Measurements from ENCODE around the gene NLE1. TPM values are rescaled to one million over a fixed set of nuclear protein-coding genes. Genes with fewer than 3 reads are reported as not detected.

The NLE1 gene
- total RNA-seq, 4 donors from 2014 or later = 9.9 to 19.3 (median 11.5) TPM

DNA sequence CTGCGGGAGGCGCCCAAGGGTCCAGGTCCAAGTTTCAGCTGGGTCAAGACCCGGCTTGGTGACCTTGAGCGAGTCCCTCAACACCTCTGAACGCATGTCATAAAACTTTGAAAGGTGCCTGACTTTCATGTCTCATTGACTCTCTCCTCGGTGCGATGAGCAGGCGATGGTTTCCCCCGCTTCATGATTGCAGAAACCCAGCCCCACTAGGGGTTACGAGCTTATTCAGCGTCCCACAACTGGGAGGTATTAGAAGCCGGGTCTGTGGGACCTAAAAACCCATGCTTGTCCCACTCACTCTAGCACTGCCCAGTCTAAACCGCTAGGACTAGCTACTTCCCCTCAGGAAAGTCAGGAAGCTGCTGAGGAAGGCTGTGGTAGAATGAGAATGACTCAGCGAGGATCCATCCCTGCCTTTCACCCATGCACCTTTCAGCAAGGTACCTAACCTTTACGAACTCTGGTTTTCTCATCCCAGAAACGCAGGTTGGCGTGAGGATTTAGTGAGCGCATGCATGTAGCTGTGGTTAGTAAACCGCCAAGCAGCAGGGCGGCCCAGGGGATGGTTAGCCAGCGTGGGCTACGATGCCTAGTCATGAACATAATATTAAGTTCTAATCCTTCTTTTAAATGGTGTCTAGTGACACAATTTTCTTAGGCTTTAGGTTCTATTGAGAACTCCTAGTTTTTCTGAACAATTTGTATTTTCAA is 52.4 kb downstream of the NLE1 start:
- H3K27ac ChIP-seq = peak overlapping the region; percentile 55 to 77 (median 73)
- intact Hi-C loops (cut with DNase I; ENCODE audit: low total_unique reads) = loop anchor here (1.0 to 5.0 kb wide), 6 partner anchors 26 to 128 kb away; partner anchors contain the start of genes CCT6B, LIG3, RAD51D and RFFL

DNA sequence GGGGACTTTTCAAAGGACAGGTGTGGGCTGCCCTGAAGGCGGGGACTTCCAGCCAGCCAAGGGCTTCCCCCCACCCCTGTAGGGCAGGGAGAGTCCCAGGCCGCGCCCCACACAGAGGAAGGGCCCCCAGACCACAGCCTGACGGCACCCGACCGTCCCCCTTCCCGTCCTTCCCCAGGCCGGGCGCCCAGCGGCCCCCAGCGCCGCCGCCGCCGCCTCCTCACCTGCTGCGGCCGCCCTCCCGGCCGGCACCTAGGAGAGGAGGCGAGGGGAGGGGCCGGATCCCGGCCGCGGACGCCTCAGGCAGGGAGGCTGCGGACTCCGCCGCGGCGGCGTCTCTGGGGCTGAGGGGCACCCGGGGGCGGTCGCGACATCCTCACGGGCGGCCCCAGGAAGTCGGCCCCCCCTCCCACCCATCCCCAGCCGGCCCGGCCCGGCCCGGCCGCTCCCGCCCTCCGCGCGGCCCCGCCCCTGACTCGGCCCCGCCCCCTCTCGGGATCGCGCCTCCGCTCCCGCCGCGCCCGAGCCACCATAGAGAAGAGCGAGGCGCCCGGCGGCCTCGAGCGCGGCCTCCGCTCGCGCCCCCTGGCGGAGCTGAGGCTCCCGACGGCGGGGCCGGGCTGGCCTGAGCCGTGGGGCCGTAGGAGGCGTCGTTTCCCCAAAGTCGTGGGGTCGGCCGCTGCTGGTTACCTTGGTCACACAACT is 53.1 kb downstream of the NLE1 start:
- in situ Hi-C loops (cut with MboI; ENCODE audit: low sequenced_read_pairs in 4 of 4) = loop anchor here in 2 of 4 donors (10.0 to 25.0 kb wide), 2 partner anchors 102 to 124 kb away; partner anchors contain the start of genes CCT6B (in 1 of the 2), LIG3 (in 1 of the 2) and ZNF830 (in 1 of the 2)
- peak overlapping the region; percentile 66 to 100 (median 82) for H3K4me3 ChIP-seq

More for the DNA sequence above, 52.4 kb downstream of the NLE1 start:
- TF ChIP-seq, protein P1, sequence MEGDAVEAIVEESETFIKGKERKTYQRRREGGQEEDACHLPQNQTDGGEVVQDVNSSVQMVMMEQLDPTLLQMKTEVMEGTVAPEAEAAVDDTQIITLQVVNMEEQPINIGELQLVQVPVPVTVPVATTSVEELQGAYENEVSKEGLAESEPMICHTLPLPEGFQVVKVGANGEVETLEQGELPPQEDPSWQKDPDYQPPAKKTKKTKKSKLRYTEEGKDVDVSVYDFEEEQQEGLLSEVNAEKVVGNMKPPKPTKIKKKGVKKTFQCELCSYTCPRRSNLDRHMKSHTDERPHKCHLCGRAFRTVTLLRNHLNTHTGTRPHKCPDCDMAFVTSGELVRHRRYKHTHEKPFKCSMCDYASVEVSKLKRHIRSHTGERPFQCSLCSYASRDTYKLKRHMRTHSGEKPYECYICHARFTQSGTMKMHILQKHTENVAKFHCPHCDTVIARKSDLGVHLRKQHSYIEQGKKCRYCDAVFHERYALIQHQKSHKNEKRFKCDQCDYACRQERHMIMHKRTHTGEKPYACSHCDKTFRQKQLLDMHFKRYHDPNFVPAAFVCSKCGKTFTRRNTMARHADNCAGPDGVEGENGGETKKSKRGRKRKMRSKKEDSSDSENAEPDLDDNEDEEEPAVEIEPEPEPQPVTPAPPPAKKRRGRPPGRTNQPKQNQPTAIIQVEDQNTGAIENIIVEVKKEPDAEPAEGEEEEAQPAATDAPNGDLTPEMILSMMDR (IDR thresholded peaks at IDR 0.05 in 4 of 5, conservative IDR thresholded peaks at IDR 0.05 in 1 of 5) = peak in 4 of 5 experiments; percentile 3 to 41 (median 27)
- TF ChIP-seq POLR2A (IDR thresholded peaks at IDR 0.05) = no peak
- Histone ChIP-seq H3K27me3 (no peaks in the 10 kb centered on the region), H3K36me3 (no peaks in the 10 kb centered on the region), H3K4me3 (peak overlapping the region; percentile 32 to 92 (median 70)), H3K9me3 (no peaks in the 10 kb centered on the region), H3K4me1 (peaks cover 6 to 14% of the 10 kb centered on the region in 2 donors)
- in situ Hi-C loops (cut with MboI; ENCODE audit: low sequenced_read_pairs in 4 of 4) = loop anchor here (10.0 to 25.0 kb wide), 4 partner anchors 85 to 125 kb away; partner anchors contain the start of genes CCT6B (in 1 of the 4), LIG3 (in 1 of the 4) and ZNF830 (in 1 of the 4)
- DNase-seq (peak in 1 of 2 donors; percentile 2), ATAC-seq (peak; percentile 24 to 40)

DNA sequence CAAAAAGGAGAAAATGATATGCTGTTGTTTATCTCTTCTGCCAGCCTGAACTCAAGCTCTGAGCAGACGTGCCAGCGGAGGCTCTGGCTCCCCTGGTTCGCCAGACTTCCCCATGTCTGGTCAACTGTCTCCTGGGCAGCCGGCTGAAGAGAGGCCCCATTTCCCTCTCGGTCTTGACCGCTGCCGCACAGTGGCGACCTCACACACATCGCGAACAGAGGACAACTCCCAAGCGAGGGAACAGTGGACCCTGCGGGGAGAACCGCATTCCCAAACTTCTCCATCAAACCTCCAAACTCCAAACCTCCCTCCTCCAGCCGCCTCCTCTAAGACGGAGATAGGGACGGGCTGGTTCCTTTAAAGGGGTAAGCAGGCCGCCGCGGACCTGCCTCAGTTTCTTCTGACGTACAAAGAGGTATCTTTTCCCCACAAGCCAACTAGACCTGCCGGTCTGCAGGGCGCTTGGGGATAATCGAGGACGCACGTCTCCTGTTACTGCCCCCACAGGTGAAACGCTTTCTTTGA is 53.7 kb downstream of the NLE1 start:
- ATAC-seq (peak; percentile 47 to 50), DNase-seq (peak; percentile 18 to 25)
- intact Hi-C loops (cut with DNase I; ENCODE audit: low total_unique reads) = loop anchor here (2.0 to 5.0 kb wide), 2 partner anchors 58 to 106 kb away; partner anchors contain the start of genes LIG3 and UNC45B
- H3K27me3 ChIP-seq = no peaks in the 10 kb centered on the region
- H3K36me3 ChIP-seq = no peaks in the 10 kb centered on the region
- TF ChIP-seq, protein P1 (IDR thresholded peaks at IDR 0.05 in 4 of 5, conservative IDR thresholded peaks at IDR 0.05 in 1 of 5) = no peak
- TF ChIP-seq POLR2A (IDR thresholded peaks at IDR 0.05) = no peak
- peak overlapping the region; percentile 56 to 77 (median 74) for H3K27ac ChIP-seq
- in situ Hi-C loops (cut with MboI; ENCODE audit: low sequenced_read_pairs in 4 of 4) = loop anchor here in 2 of 4 donors (10.0 to 25.0 kb wide), 2 partner anchors 101 to 124 kb away; partner anchors contain the start of genes CCT6B (in 1 of the 2), LIG3 (in 1 of the 2) and ZNF830 (in 1 of the 2)
- H3K4me1 ChIP-seq = peaks cover 6 to 14% of the 10 kb centered on the region in 2 donors
- H3K4me3 ChIP-seq = peak overlapping the region; percentile 66 to 100 (median 82)
- H3K9me3 ChIP-seq = no peaks in the 10 kb centered on the region

More for the DNA sequence above, 53.1 kb downstream of the NLE1 start:
- intact Hi-C loops (cut with DNase I; ENCODE audit: low total_unique reads) = loop anchor here (1.0 to 5.0 kb wide), 6 partner anchors 26 to 128 kb away; partner anchors contain the start of genes CCT6B, LIG3, RAD51D and RFFL
- Histone ChIP-seq H3K36me3 (no peaks in the 10 kb centered on the region), H3K27ac (peak overlapping the region; percentile 56 to 77 (median 74)), H3K4me1 (peaks cover 6 to 14% of the 10 kb centered on the region in 2 donors), H3K9me3 (no peaks in the 10 kb centered on the region), H3K27me3 (no peaks in the 10 kb centered on the region)
- TF ChIP-seq, protein P1 (IDR thresholded peaks at IDR 0.05 in 4 of 5, conservative IDR thresholded peaks at IDR 0.05 in 1 of 5) = peak; percentile 70 to 93 (median 86)
- peak; percentile 33 to 36 for TF ChIP-seq POLR2A (IDR thresholded peaks at IDR 0.05)
- DNase-seq = peak; percentile 60 to 79
- peak; percentile 88 to 93 for ATAC-seq

DNA sequence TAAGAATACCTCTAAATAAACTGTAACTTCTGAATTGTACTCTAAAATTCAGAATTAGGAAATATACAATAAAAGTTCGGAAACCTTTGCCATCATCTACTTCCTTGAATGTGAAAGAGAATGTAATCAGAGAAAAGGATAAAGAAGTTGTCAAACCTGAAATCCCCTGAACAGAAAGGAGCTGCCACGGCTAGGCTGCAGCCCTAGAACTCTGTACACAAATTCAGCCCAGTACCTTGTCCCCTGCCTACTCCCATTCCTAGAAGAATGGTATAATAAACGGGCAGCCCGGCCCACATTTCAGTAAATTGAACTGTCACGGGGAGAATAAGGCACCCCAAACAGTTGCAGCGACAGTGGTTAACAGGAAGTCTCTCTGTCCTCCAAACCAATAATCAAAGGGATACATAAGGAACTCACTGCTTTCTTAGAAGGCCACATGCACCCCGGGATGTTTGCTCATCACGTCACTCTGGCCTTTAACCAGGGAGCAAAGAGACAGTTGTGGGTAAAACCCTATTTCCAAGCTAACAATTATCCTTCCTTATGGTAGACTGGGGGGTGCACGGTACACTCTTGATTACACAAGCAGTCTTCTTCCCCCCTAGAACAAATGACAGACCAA is 54.3 kb downstream of the NLE1 start:
- Histone ChIP-seq H3K27ac (peak overlapping the region; percentile 56 to 77 (median 74)), H3K9me3 (no peaks in the 10 kb centered on the region), H3K27me3 (no peaks in the 10 kb centered on the region), H3K4me1 (peaks cover 6 to 14% of the 10 kb centered on the region in 2 donors), H3K36me3 (no peaks in the 10 kb centered on the region), H3K4me3 (peak overlapping the region; percentile 66 to 100 (median 82))
- TF ChIP-seq, protein P1 (IDR thresholded peaks at IDR 0.05 in 4 of 5, conservative IDR thresholded peaks at IDR 0.05 in 1 of 5) = no peak
- no peak for TF ChIP-seq POLR2A (IDR thresholded peaks at IDR 0.05)
- in situ Hi-C loops (cut with MboI; ENCODE audit: low sequenced_read_pairs in 4 of 4) = loop anchor here in 2 of 4 donors (10.0 to 25.0 kb wide), 2 partner anchors 101 to 123 kb away; partner anchors contain the start of genes CCT6B (in 1 of the 2), LIG3 (in 1 of the 2) and ZNF830 (in 1 of the 2)
- DNase-seq (no peak), ATAC-seq (no peak)
- intact Hi-C loops (cut with DNase I; ENCODE audit: low total_unique reads) = loop anchor here (2.0 to 5.0 kb wide), 2 partner anchors 59 to 106 kb away; partner anchors contain the start of genes LIG3 and UNC45B
